Body of pancreas (tissue), 4 donors: ENCODE results near the gene RANBP10. TPM values are rescaled to one million over a fixed set of nuclear protein-coding genes. Genes with fewer than 3 reads are reported as not detected.

Source experiments
- ATAC-seq: fragments of 150-250 bp; one replicate; pipeline ENCODE4 v1.9.1; 2016
- DNase-seq, 4 donors: peaks; one replicate each; pipeline ENCODE4 v3.0.0-alpha.2; 2019
- H3K27ac ChIP-seq, 4 donors: fragments of 200-600 bp; sonication (generic); 1 replicate in 3 of 4; 2 replicates in 1 of 4; pipeline versions ENCODE4 v1.5.1 to v1.6.1; 2016 to 2019; ENCODE audit warnings: mild to moderate bottlenecking in 1 of 4, mixed read lengths in 1 of 4, moderate library complexity in 1 of 4
- H3K27me3 ChIP-seq, 2 donors: fragments of 200-600 bp; sonication (generic); one replicate each; pipeline ENCODE4 v1.6.0; 2016; ENCODE audit warnings: mild to moderate bottlenecking in 1 of 2
- H3K36me3 ChIP-seq, 2 donors: fragments of 200-600 bp; sonication (generic); replicated peaks in 1 of 2; 2 replicates each; pipeline ENCODE4 v1.5.1; 2016; ENCODE audit warnings: low read depth in 2 of 2; ENCODE audit not compliant: insufficient read depth in 1 of 2
- H3K4me1 ChIP-seq: fragments of 200-600 bp; sonication (generic); one replicate; pipeline ENCODE4 v1.6.0; 2016
- H3K4me3 ChIP-seq, 2 donors: fragments of 200-600 bp; sonication (generic); 1 replicate in 1 of 2; 2 replicates in 1 of 2; pipeline ENCODE4 v1.5.1; 2016 to 2019
- H3K9me3 ChIP-seq, 3 donors: fragments of 200-600 bp; sonication (generic); 1 replicate in 2 of 3; 2 replicates in 1 of 3; pipeline ENCODE4 v1.5.1; 2016
- POLR2A ChIP-seq, 3 donors: fragments of 450-650 bp; IDR thresholded peaks; one replicate each; pipeline ENCODE4 v1.6.1; 2016; ENCODE audit warnings: antibody characterized with exemption in 3 of 3, mild to moderate bottlenecking in 2 of 3
- WGBS, 2 donors: methylation state at CpG; one replicate each; pipeline ENCODE4 v1.1.5; 2017; 5-methylcytosine and 5-hydroxymethylcytosine counted together
- intact Hi-C: fragments of 100-400 bp; cut with DNase I; formaldehyde crosslinking; loops from one replicate; pipeline ENCODE4 v1.15.1; 2023
- total RNA-seq, 2 donors: library from RNA; depleted of rRNA; stranded (reverse); fragments of >200 nt; gene quantifications; one replicate each; pipeline ENCODE4 v1.1.0, GENCODE V29; 2016
- TF ChIP-seq, protein P1 (sequence below), 7 experiments: fragments of 450-650 bp in 4 of 7; fragments of 200-600 bp in 3 of 7; sonication (generic) in 3 of 7; IDR thresholded peaks; one replicate each; pipeline ENCODE4 v1.5.1; 2016 to 2019; ENCODE audit warnings: antibody characterized with exemption in 7 of 7

Gene RANBP10
- total RNA-seq, 2 donors from 2014 or later: 6.3 to 9.3 TPM

- Histone ChIP-seq H3K27ac (no peak overlapping the region), H3K27me3 (no peaks in the 10 kb centered on the region), H3K4me1 (no peaks in the 10 kb centered on the region), H3K4me3 (no peak overlapping the region), H3K9me3 (no peaks in the 10 kb centered on the region), H3K36me3 (peaks cover 0 to 5% of the 10 kb centered on the region in 2 donors)
- ATAC-seq: no peak
- intact Hi-C loops: no loop called here
- TF ChIP-seq, protein P1, sequence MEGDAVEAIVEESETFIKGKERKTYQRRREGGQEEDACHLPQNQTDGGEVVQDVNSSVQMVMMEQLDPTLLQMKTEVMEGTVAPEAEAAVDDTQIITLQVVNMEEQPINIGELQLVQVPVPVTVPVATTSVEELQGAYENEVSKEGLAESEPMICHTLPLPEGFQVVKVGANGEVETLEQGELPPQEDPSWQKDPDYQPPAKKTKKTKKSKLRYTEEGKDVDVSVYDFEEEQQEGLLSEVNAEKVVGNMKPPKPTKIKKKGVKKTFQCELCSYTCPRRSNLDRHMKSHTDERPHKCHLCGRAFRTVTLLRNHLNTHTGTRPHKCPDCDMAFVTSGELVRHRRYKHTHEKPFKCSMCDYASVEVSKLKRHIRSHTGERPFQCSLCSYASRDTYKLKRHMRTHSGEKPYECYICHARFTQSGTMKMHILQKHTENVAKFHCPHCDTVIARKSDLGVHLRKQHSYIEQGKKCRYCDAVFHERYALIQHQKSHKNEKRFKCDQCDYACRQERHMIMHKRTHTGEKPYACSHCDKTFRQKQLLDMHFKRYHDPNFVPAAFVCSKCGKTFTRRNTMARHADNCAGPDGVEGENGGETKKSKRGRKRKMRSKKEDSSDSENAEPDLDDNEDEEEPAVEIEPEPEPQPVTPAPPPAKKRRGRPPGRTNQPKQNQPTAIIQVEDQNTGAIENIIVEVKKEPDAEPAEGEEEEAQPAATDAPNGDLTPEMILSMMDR (IDR thresholded peaks at IDR 0.05): no peak
- TF ChIP-seq POLR2A (IDR thresholded peaks at IDR 0.05): no peak
- 80 to 90% methylated on average over 9 to 17 of the region's 17 CpGs for WGBS, 2 donors
- DNase-seq: no peak
Observed at GRCh38 chr16:67685388-67686112, 120.8 kb downstream of the RANBP10 start.

- DNase-seq (no peak), ATAC-seq (no peak)
- no peak for TF ChIP-seq POLR2A (IDR thresholded peaks at IDR 0.05)
- TF ChIP-seq, protein P1 (IDR thresholded peaks at IDR 0.05): no peak
- H3K27ac ChIP-seq: no peak overlapping the region
- no peaks in the 10 kb centered on the region for H3K27me3 ChIP-seq
- WGBS, 2 donors: 95 to 98% methylated on average over 4 of the region's 4 CpGs
- H3K4me3 ChIP-seq: no peak overlapping the region
- H3K9me3 ChIP-seq: no peaks in the 10 kb centered on the region
- intact Hi-C loops: no loop called here
- peaks cover 0 to 5% of the 10 kb centered on the region in 2 donors for H3K36me3 ChIP-seq
- H3K4me1 ChIP-seq: no peaks in the 10 kb centered on the region
Observed at GRCh38 chr16:67683767-67684166, 122.6 kb downstream of the RANBP10 start.

DNA sequence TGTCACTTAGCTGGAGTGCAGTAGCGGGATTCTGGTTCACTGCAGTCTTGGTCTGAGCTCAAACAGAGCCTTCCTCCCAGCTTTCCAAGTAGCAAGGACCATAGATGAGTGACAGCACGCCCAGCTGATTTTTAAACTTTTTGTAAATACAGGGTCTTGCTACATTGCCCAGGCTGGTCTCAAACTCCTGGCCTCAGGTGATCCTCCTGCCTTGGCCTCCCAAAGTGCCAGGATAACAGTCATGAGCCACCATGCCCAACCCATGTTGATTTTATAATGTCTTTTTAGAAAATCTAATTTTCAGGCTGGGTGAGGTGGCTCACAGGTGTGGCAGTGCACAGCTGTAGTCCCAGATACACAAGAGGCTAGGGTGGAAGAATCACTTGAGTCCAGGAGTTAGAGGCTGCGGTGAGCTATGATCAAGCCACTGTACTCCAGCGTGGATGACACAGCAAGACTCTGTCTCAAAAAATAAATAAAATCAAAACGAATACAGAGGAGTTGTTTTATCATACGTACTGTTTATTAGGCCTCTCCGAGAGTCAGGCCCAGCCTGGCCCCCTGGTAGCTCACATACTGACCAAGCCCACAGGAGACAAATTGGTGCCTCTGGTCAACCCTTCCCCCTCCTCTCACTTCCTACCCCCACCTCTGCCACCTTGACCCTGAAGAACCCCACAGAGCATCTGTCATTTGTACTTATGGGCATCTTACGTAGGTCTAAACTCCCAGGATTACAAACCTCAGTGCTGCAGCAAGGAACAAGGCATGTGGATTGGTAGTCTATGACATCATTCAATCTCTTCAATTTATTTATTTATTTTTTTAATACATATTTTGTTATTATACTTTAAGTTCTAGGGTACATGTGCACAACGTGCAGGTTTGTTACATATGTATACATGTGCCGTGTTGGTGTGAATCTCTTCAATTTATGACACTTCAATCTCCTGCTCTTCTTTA lies 126.1 kb downstream of the RANBP10 start:
- Histone ChIP-seq H3K4me1 (no peaks in the 10 kb centered on the region), H3K27ac (no peak overlapping the region), H3K27me3 (no peaks in the 10 kb centered on the region), H3K4me3 (no peak overlapping the region), H3K9me3 (no peaks in the 10 kb centered on the region), H3K36me3 (peaks cover 0 to 5% of the 10 kb centered on the region in 2 donors)
- TF ChIP-seq, protein P1 (IDR thresholded peaks at IDR 0.05): no peak
- TF ChIP-seq POLR2A (IDR thresholded peaks at IDR 0.05): no peak
- WGBS, 2 donors: 90 to 91% methylated on average over 10 of the region's 10 CpGs
- DNase-seq (no peak), ATAC-seq (no peak)
- intact Hi-C loops: no loop called here

GRCh38 chr16:67678354-67679023 lies 127.9 kb downstream of the RANBP10 start:
- Histone ChIP-seq H3K4me3 (no peak overlapping the region), H3K4me1 (peaks cover 13% of the 10 kb centered on the region), H3K9me3 (no peaks in the 10 kb centered on the region), H3K27ac (no peak overlapping the region), H3K27me3 (no peaks in the 10 kb centered on the region), H3K36me3 (no peaks in the 10 kb centered on the region)
- 87 to 92% methylated on average over 12 of the region's 12 CpGs for WGBS, 2 donors
- no peak for ATAC-seq
- no peak for TF ChIP-seq POLR2A (IDR thresholded peaks at IDR 0.05)
- TF ChIP-seq, protein P1 (IDR thresholded peaks at IDR 0.05): no peak
- no peak for DNase-seq
- intact Hi-C loops: no loop called here
